CD4-positive, alpha-beta memory T cell (primary cell): ENCODE measurements around the gene FOXC1. TPM values are rescaled to one million over a fixed set of nuclear protein-coding genes. Genes with fewer than 3 reads are reported as not detected.

ENCODE experiments used
- CTCF ChIA-PET: fragments of 350-600 bp; sonication (Branson Sonifier 250); formaldehyde crosslinking; loops from one replicate; lab custom pipeline; 2021; ENCODE audit warnings: inconsistent platforms; ENCODE audit not compliant: partially characterized antibody; lab: Charles Lee
- POLR2A ChIA-PET: fragments of 350-600 bp; sonication (Branson Sonifier 250); formaldehyde crosslinking; loops from one replicate; lab custom pipeline; 2021; ENCODE audit not compliant: partially characterized antibody; lab: Charles Lee
- DNase-seq, 5 donors: peaks; one replicate each; pipeline versions ENCODE4 v3.0.0 to v3.0.0-alpha.2; 2020 to 2022; ENCODE audit warnings: mixed read lengths in 1 of 5
- H3K27ac ChIP-seq: one replicate; pipeline ENCODE4 v1.7.0; 2013; ENCODE audit warnings: low read depth, low read length
- H3K27me3 ChIP-seq: 2 replicates; pipeline ENCODE4 v1.7.0; 2013; ENCODE audit warnings: mild to moderate bottlenecking, low read length, moderate library complexity; ENCODE audit not compliant: insufficient read depth
- H3K36me3 ChIP-seq: 2 replicates; pipeline ENCODE4 v1.7.0; 2013; ENCODE audit warnings: mild to moderate bottlenecking, low read length, moderate library complexity; ENCODE audit not compliant: insufficient read depth
- H3K4me1 ChIP-seq: 2 replicates; pipeline ENCODE4 v1.7.0; 2013; ENCODE audit warnings: mild to moderate bottlenecking, low read length, moderate library complexity; ENCODE audit not compliant: insufficient read depth
- H3K4me3 ChIP-seq, 2 donors: one replicate each; pipeline ENCODE4 v1.7.0; 2013; ENCODE audit warnings: low read length in 2 of 2, mild to moderate bottlenecking in 1 of 2
- H3K9me3 ChIP-seq, 2 donors: one replicate each; pipeline ENCODE4 v1.7.0; 2013; ENCODE audit warnings: low read length in 2 of 2, control low read depth in 1 of 2; ENCODE audit not compliant: control insufficient read depth in 1 of 2
- H3K27ac Mint-ChIP-seq, 7 donors: one replicate each; pipeline ENCODE4 v1.8.0; 2020 to 2021; ENCODE audit warnings: mixed read lengths in 7 of 7, mild to moderate bottlenecking in 6 of 7, inconsistent platforms in 3 of 7, moderate library complexity in 3 of 7
- H3K27me3 Mint-ChIP-seq, 2 donors: one replicate each; pipeline ENCODE4 v1.8.0; 2020 to 2021; ENCODE audit warnings: mixed read lengths in 2 of 2
- H3K36me3 Mint-ChIP-seq, 2 donors: one replicate each; pipeline ENCODE4 v1.8.0; 2020 to 2021; ENCODE audit warnings: mixed read lengths in 2 of 2, inconsistent platforms in 1 of 2, mild to moderate bottlenecking in 1 of 2
- H3K4me1 Mint-ChIP-seq, 4 donors: one replicate each; pipeline ENCODE4 v1.8.0; 2020 to 2021; ENCODE audit warnings: mixed read lengths in 4 of 4, mild to moderate bottlenecking in 1 of 4
- H3K4me3 Mint-ChIP-seq, 8 donors: one replicate each; pipeline ENCODE4 v1.8.0; 2020 to 2021; ENCODE audit warnings: mixed read lengths in 8 of 8, mild to moderate bottlenecking in 7 of 8, moderate library complexity in 6 of 8, inconsistent platforms in 3 of 8
- H3K9me3 Mint-ChIP-seq, 8 donors: one replicate each; pipeline ENCODE4 v1.8.0; 2020 to 2021; ENCODE audit warnings: mixed read lengths in 8 of 8, mild to moderate bottlenecking in 5 of 8, inconsistent platforms in 3 of 8, moderate library complexity in 1 of 8
- intact Hi-C: fragments of 100-400 bp; cut with micrococcal nuclease; formaldehyde crosslinking; loops from one replicate; pipeline ENCODE4 v1.15.1; 2023
- polyA plus RNA-seq, 2 donors: library from polyadenylated mRNA; unstranded; fragments of 300-500 nt; fragmentation: Illumina TruSeq; gene quantifications; one replicate each; pipeline ENCODE4 v1.2.3, GENCODE V29; 2021
- total RNA-seq, 2 experiments: library from RNA; stranded (reverse); gene quantifications; one replicate each; pipeline ENCODE4 v1.2.3, GENCODE V29; 2021

The FOXC1 gene
- total and polyA plus RNA-seq, 4 experiments from 2014 or later = not detected

- Mint-ChIP-seq H3K9me3 (no peaks in the 10 kb centered on the region), H3K36me3 (no peaks in the 10 kb centered on the region), H3K4me3 (no peak overlapping the region), H3K27me3 (no peaks in the 10 kb centered on the region), H3K4me1 (no peaks in the 10 kb centered on the region), H3K27ac (no peak overlapping the region)
- Histone ChIP-seq H3K4me1 (no peaks in the 10 kb centered on the region), H3K9me3 (no peaks in the 10 kb centered on the region), H3K4me3 (no peak overlapping the region), H3K27ac (no peak overlapping the region), H3K27me3 (no peaks in the 10 kb centered on the region), H3K36me3 (no peaks in the 10 kb centered on the region)
- intact Hi-C loops = no loop called here
- ChIA-PET CTCF (no interaction called here), POLR2A (no interaction called here)
- no peak for DNase-seq
These were observed 50.1 kb downstream of the FOXC1 start for GRCh38 chr6:1659816-1660215.

GRCh38 chr6:1662534-1662933, 52.8 kb downstream of the FOXC1 start:
- H3K4me1 Mint-ChIP-seq = no peaks in the 10 kb centered on the region
- H3K9me3 Mint-ChIP-seq = no peaks in the 10 kb centered on the region
- no peaks in the 10 kb centered on the region for H3K36me3 ChIP-seq
- peaks cover 0 to 6% of the 10 kb centered on the region in 2 donors for H3K36me3 Mint-ChIP-seq
- H3K27me3 Mint-ChIP-seq = no peaks in the 10 kb centered on the region
- intact Hi-C loops = no loop called here
- no peak overlapping the region for H3K4me3 Mint-ChIP-seq
- ChIA-PET POLR2A (no interaction called here), CTCF (no interaction called here)
- H3K27ac ChIP-seq = no peak overlapping the region
- no peak overlapping the region for H3K27ac Mint-ChIP-seq
- H3K27me3 ChIP-seq = no peaks in the 10 kb centered on the region
- no peaks in the 10 kb centered on the region for H3K4me1 ChIP-seq
- DNase-seq = no peak
- H3K9me3 ChIP-seq = no peaks in the 10 kb centered on the region
- no peak overlapping the region for H3K4me3 ChIP-seq

Other genes with a start within 250 kb of the FOXC1 start
- not detected for gene FOXF2, start 220.3 kb upstream of the FOXC1 start, total RNA-seq
- not detected for gene FOXF2, start 220.3 kb upstream of the FOXC1 start, polyA plus RNA-seq